ENCODE measurements around the gene BRD3OS. TPM values are rescaled to one million over a fixed set of nuclear protein-coding genes. Genes with fewer than 3 reads are reported as not detected.

The BRD3OS gene
- total and polyA plus RNA-seq, 9 donors = 7.8 to 10.5 (median 9.6) TPM

DNA sequence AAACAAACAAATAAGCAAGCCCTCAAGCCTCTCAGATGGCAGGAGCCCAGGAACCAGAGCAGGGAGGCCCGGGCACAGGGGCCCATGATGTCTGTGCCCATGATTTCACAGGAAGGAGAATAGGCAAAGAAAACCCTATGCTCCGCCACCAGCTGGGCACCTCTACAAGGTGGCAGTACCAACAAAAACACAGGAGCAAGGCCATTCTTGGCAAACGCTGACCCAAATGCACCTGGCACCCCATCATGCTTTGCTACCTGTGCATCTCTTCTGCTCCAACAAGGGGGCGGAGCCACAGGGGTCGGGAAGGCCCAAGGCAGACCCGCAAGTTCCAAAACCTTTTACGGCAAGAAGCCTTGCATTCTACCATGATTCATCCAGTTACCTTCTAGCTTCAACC lies 39.4 kb downstream of the BRD3OS start:
- peaks cover 6% of the 10 kb centered on the region for H3K27me3 ChIP-seq (ENCODE audit: control insufficient read depth, insufficient read depth, low read length)
- peaks cover 73% of the 10 kb centered on the region for H3K4me1 ChIP-seq (ENCODE audit: control insufficient read depth, insufficient read depth, low read length)
- WGBS (ENCODE audit: insufficient coverage) = 81% methylated on average over 7 of the region's 7 CpGs
- H3K9me3 ChIP-seq (replicated peaks; ENCODE audit: control insufficient read depth, low read depth, low read length) = no peaks in the 10 kb centered on the region
- H3K36me3 ChIP-seq (ENCODE audit: control insufficient read depth, insufficient read depth, low read length) = peaks cover 8% of the 10 kb centered on the region
- peak; percentile 2 for DNase-seq
- H3K4me3 ChIP-seq (ENCODE audit: low read length) = no peak overlapping the region
- H3K27ac ChIP-seq (ENCODE audit: low read length) = no peak overlapping the region

DNA sequence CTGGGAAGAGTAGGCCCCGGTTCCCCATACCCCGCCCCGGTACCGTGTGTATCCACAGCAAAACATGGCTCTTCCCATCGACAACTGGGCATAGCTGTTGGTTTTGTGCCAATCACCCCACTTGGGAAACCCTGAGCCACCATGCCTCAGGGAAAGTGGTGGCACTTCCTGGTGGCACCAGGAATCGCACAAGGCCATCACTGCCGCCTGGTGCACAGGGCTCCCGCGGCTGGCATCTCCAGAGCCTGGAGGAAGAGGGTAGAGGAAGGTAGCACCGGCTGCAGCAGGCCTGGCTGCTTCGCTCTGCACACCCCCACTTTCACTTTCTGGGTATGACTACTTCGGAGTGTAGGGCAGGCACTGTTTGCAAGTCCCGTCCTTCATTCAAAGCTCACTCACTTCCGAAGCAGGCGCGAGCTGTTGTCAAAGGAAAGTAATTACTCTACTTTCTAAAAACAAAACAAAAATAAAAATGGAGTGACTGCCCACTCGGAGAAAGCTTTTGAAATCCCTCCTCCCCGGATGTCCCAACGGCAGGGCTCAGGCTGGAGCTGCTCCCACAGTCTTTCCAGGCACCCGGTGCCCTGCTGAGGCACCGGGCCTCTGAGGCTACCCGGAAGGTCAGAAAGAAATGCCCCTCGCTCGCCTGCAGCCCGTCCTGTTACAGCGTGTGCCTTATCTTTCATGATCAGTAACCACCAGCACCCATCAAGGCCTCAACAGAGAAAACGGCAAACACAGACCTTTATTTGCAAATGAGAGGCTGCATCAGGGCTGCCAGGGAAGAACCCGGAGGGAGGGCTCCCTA lies 40.5 kb downstream of the BRD3OS start:
- peak overlapping the region; percentile 84 for H3K4me3 ChIP-seq (ENCODE audit: low read length)
- 25% methylated on average over 16 of the region's 28 CpGs for WGBS (ENCODE audit: insufficient coverage)
- H3K36me3 ChIP-seq (ENCODE audit: control insufficient read depth, insufficient read depth, low read length) = peaks cover 8% of the 10 kb centered on the region
- H3K27me3 ChIP-seq (ENCODE audit: control insufficient read depth, insufficient read depth, low read length) = peaks cover 17% of the 10 kb centered on the region
- peaks cover 62% of the 10 kb centered on the region for H3K4me1 ChIP-seq (ENCODE audit: control insufficient read depth, insufficient read depth, low read length)
- H3K27ac ChIP-seq (ENCODE audit: low read length) = peak overlapping the region; percentile 88
- DNase-seq = no peak
- H3K9me3 ChIP-seq (replicated peaks; ENCODE audit: control insufficient read depth, low read depth, low read length) = no peaks in the 10 kb centered on the region

DNA sequence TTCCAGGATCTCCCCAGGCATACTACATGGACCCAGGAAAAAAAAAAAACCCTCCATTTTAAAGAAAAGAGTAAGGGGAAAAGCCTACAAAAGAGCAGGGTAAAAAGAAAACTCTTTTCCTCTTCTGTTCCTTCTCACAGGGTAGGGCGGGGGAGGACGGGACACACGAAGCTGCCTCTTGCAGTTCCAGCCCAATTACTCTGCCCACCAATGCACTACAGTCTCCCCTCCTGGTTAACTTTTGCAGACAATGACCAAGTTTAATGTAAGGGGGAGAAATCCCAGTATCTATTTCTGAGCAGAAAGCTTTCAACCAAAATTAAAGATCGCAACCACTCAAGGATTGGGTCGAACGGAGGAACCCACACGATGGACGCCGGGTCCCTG lies 41.2 kb downstream of the BRD3OS start:
- Histone ChIP-seq H3K4me3 (ENCODE audit: low read length) (peak overlapping the region; percentile 84), H3K9me3 (replicated peaks; ENCODE audit: control insufficient read depth, low read depth, low read length) (no peaks in the 10 kb centered on the region), H3K27me3 (ENCODE audit: control insufficient read depth, insufficient read depth, low read length) (peaks cover 21% of the 10 kb centered on the region), H3K4me1 (ENCODE audit: control insufficient read depth, insufficient read depth, low read length) (peaks cover 55% of the 10 kb centered on the region), H3K36me3 (ENCODE audit: control insufficient read depth, insufficient read depth, low read length) (peaks cover 8% of the 10 kb centered on the region), H3K27ac (ENCODE audit: low read length) (peak overlapping the region; percentile 88)
- peak; percentile 55 for DNase-seq
- 0% methylated on average over 5 of the region's 9 CpGs for WGBS (ENCODE audit: insufficient coverage)

DNA sequence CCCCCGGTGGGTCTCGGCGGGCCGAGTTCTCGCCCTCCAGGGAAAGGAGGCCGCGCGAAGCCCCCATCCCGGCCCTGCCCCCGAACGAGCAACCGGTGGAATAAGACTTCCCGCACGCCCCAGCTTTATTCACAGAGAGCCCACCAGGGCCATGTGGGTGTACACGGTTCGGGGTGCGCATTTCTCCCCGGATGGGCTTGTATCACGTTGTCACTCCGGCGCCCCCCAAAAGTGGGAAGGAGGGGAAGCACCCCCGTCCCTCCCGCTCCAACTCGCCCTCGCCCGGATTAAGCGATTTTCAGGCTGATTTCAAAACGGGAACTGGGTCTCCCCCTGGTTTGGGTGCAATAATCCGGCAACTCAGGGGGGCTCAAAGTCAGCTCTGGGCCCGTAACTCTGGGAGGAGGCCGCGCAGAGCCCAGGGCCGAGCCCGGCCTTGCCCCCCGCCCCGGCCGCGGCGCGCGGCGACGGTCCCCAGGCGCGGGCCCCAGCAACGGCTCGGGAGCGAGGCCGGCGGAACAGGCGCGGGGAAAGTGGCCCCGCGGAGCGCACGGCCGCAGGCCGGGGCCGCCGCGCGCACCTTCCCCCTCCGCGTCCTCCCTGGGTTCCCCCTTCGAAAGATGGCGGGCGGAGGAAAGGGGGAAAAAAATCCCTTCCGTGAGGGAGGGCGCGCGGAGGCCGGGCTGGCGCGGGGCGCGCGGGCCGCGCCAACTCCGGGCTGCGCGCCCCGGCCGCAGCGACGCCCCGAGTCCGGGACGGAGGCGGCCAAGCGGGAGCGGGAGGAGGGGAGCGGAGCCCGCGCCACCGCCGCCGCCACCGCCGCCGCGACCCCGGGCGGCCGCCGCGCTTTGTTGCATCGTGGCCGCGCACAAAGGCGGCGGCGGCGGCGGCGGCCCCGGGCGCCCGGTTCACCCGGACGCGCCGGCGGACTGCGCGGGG lies 41.9 kb downstream of the BRD3OS start:
- H3K4me3 ChIP-seq (ENCODE audit: low read length) = peak overlapping the region; percentile 84
- H3K9me3 ChIP-seq (replicated peaks; ENCODE audit: control insufficient read depth, low read depth, low read length) = no peaks in the 10 kb centered on the region
- peak overlapping the region; percentile 88 for H3K27ac ChIP-seq (ENCODE audit: low read length)
- peaks cover 8% of the 10 kb centered on the region for H3K36me3 ChIP-seq (ENCODE audit: control insufficient read depth, insufficient read depth, low read length)
- peaks cover 21% of the 10 kb centered on the region for H3K27me3 ChIP-seq (ENCODE audit: control insufficient read depth, insufficient read depth, low read length)
- peak; percentile 77 for DNase-seq
- WGBS (ENCODE audit: insufficient coverage) = under 1% methylated on average over 117 of the region's 126 CpGs
- H3K4me1 ChIP-seq (ENCODE audit: control insufficient read depth, insufficient read depth, low read length) = peaks cover 49% of the 10 kb centered on the region

DNA sequence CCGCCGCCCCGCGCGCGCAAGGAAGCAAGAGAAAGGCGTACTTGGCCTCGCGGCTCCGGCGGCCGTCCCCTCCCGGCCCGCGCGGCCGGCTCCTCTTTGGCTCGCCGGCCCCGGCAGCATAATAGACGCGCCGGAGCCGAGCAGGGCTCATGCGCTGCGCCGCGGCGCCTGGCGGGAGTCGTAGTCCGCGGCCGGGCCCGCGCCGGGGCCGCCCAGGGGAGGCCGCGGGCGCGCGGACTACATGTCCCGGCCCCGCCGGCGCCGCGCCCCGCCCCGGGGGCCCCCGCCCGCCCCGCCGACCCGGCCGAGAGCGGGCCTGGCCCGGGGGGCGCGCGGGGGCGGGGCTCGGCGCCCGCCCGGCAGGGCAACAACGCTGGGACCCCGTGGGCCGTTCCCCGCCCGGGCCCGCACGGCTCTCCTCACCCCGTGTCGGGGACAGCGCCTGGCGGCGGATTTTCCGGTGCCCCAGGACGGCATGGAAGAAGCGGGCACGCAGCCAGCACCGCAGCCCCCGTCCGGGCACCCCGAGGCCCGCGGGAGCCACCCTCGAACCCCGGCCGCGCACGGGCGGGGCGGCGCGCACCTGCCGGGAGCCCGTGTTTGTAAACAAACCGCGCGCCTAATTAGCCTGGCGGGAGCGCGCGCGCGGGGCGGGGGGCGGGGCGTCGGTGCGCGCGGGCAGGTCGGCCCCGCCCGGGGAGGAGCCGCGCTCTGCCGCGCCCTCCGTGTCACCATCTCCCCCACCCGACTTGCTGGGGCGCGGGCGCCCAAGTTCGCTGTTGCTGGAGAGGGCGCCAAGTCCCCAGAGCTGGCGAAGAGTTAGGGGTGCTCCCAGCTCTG lies 42.8 kb downstream of the BRD3OS start, which contains the start of gene BRD3:
BRD3 (minus strand) TSS at position 123 of the 840 bp plus-strand sequence. CDS start 14,549 bp downstream, outside the sequence.
- Histone ChIP-seq H3K27ac (ENCODE audit: low read length) (peak within 1 kb of the TSS; percentile 90), H3K9me3 (replicated peaks; ENCODE audit: control insufficient read depth, low read depth, low read length) (no peaks in the 10 kb centered on the region), H3K27me3 (ENCODE audit: control insufficient read depth, insufficient read depth, low read length) (peaks cover 21% of the 10 kb centered on the region), H3K4me3 (ENCODE audit: low read length) (peak within 1 kb of the TSS; percentile 84), H3K36me3 (ENCODE audit: control insufficient read depth, insufficient read depth, low read length) (peaks cover 5% of the 10 kb centered on the region), H3K4me1 (ENCODE audit: control insufficient read depth, insufficient read depth, low read length) (peaks cover 39% of the 10 kb centered on the region)
- DNase-seq = peak; percentile 98
- under 1% methylated on average over 125 of the region's 131 CpGs for WGBS (ENCODE audit: insufficient coverage)

DNA sequence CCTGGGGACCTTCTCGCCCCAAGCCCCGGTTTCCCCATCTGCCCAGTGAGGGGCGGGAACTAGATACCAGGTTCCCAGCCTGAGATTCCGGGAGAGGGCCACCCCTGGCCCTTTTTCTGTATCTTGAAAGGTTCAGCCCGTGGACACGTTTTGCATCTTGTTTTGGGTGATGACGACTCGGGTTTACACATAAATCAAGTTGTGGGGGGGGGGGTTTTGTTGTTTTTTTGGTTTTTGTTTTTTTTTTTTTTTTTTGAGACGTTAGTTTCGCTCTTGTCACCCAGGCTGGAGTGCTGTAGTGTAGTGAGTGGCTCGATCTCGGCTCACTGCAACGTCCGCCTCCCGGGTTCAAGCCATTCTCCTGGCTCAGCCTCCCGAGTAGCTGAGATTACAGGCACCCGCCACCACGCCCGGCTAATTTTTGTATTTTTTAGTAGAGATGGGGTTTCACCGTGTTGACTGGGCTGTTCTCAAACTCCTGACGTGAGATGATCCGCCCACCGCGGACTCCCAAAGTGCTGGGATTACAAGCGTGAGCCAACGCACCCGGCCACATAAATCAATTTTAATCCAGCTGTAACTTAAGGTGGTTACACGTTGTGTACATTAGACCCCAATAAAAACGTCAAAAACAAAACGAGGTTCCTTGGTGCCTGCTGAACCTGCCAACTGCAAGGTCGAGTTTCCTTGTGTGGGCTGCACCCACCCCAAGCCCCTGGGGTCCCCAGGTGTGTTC lies 43.6 kb downstream of the BRD3OS start:
- peaks cover 31% of the 10 kb centered on the region for H3K4me1 ChIP-seq (ENCODE audit: control insufficient read depth, insufficient read depth, low read length)
- H3K4me3 ChIP-seq (ENCODE audit: low read length) = peak overlapping the region; percentile 66
- H3K9me3 ChIP-seq (replicated peaks; ENCODE audit: control insufficient read depth, low read depth, low read length) = no peaks in the 10 kb centered on the region
- WGBS (ENCODE audit: insufficient coverage) = 15% methylated on average over 10 of the region's 31 CpGs
- H3K27ac ChIP-seq (ENCODE audit: low read length) = peak overlapping the region; percentile 90
- no peak for DNase-seq
- peaks cover 5% of the 10 kb centered on the region for H3K36me3 ChIP-seq (ENCODE audit: control insufficient read depth, insufficient read depth, low read length)
- H3K27me3 ChIP-seq (ENCODE audit: control insufficient read depth, insufficient read depth, low read length) = peaks cover 21% of the 10 kb centered on the region

DNA sequence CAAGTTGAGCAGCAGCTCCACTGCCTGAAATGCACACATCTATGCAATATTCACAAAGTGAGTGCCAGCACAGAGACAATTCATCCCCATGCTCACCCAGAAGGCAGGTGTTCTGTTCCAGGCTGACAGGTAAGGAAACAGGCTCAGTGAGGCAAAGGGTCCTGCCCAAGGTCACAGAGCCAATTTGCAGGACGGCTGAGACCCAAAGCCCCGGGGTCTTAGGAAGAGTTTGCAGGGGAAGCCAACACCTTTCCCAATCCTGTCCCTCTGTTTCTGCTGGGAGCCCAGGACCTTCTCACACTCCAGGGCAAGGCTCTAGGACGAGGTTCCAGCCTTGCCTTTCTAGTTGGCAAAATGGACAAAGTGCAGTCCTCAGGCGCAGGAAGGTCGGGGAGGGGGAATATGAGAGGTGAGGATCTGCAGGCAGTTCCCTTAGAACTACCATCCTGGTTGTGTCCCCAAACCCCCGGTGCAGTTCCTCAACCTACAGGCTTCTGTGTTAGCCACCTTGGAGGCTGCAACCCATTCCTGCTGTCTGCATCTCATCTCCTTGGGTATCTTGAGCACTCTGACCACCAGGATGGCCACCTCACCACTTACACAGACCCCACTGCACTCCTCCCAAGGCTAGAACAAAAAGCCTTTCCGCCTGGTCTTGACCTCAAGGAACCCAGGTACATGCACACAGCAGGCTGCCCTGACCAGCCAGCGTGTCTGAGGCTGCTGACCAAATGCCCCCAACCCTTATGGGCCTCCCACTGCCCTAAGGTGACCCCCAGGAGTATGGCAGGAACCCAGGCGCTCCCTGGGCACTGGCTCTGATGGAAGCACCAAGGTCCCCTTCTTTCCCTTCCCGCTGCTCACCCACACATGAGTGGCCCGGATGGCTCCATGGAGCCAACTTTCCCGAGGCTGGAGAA lies 44.5 kb downstream of the BRD3OS start:
- Histone ChIP-seq H3K27ac (ENCODE audit: low read length) (no peak overlapping the region), H3K4me3 (ENCODE audit: low read length) (no peak overlapping the region), H3K27me3 (ENCODE audit: control insufficient read depth, insufficient read depth, low read length) (peaks cover 21% of the 10 kb centered on the region), H3K36me3 (ENCODE audit: control insufficient read depth, insufficient read depth, low read length) (peaks cover 4% of the 10 kb centered on the region), H3K9me3 (replicated peaks; ENCODE audit: control insufficient read depth, low read depth, low read length) (no peaks in the 10 kb centered on the region), H3K4me1 (ENCODE audit: control insufficient read depth, insufficient read depth, low read length) (peaks cover 24% of the 10 kb centered on the region)
- 85% methylated on average over 8 of the region's 12 CpGs for WGBS (ENCODE audit: insufficient coverage)
- DNase-seq = no peak

DNA sequence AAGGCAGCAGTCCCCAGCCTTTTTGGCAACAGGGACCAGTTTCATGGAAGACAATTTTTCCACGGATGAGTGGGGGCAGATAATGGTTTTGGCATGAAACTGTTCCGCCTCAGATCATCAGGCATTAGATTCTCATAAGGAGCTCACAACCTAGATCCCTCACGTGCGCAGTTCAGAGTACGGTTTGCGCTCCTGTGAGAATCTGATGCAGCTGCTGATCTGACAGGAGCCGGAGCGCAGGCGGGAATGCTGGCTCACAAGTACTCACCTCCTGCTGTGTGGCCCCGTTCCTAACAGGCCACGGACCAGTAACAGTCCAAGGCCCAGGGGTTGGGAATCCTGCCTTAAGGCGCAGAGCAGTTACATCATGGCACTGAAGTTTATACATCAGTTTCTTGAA lies 45.9 kb downstream of the BRD3OS start:
- Histone ChIP-seq H3K36me3 (ENCODE audit: control insufficient read depth, insufficient read depth, low read length) (no peaks in the 10 kb centered on the region), H3K9me3 (replicated peaks; ENCODE audit: control insufficient read depth, low read depth, low read length) (no peaks in the 10 kb centered on the region), H3K27ac (ENCODE audit: low read length) (no peak overlapping the region), H3K4me3 (ENCODE audit: low read length) (no peak overlapping the region), H3K27me3 (ENCODE audit: control insufficient read depth, insufficient read depth, low read length) (peaks cover 21% of the 10 kb centered on the region), H3K4me1 (ENCODE audit: control insufficient read depth, insufficient read depth, low read length) (peaks cover 10% of the 10 kb centered on the region)
- 82% methylated on average over 12 of the region's 12 CpGs for WGBS (ENCODE audit: insufficient coverage)
- DNase-seq = no peak

Data from muscle of leg (tissue), 11 donors.